ENCODE results near the gene RORB. TPM values are rescaled to one million over a fixed set of nuclear protein-coding genes. Genes with fewer than 3 reads are reported as not detected.

Gene RORB
- total and polyA plus RNA-seq, 8 donors: 0.05 to 0.40 (median 0.10) TPM

GRCh38 chr9:74554751-74555419, 57.8 kb downstream of the RORB start:
- FAIRE-seq (no peak), ATAC-seq (peak; percentile 87 to 97 (median 92)), DNase-seq (peak in 4 of 6 donors; percentile 14 to 38 (median 27))
- WGBS, 2 donors: 35 to 41% methylated on average over 9 of the region's 9 CpGs
- Histone ChIP-seq H3K36me3 (no peaks in the 10 kb centered on the region), H3K9me3 (no peaks in the 10 kb centered on the region), H3K27me3 (no peaks in the 10 kb centered on the region), H3K4me1 (no peaks in the 10 kb centered on the region), H3K27ac (no peak overlapping the region), H3K4me3 (peak overlapping the region in 1 of 4 donors; percentile 6)
- intact Hi-C loops (cut with DNase I): no loop called here
- TF ChIP-seq, protein P1, sequence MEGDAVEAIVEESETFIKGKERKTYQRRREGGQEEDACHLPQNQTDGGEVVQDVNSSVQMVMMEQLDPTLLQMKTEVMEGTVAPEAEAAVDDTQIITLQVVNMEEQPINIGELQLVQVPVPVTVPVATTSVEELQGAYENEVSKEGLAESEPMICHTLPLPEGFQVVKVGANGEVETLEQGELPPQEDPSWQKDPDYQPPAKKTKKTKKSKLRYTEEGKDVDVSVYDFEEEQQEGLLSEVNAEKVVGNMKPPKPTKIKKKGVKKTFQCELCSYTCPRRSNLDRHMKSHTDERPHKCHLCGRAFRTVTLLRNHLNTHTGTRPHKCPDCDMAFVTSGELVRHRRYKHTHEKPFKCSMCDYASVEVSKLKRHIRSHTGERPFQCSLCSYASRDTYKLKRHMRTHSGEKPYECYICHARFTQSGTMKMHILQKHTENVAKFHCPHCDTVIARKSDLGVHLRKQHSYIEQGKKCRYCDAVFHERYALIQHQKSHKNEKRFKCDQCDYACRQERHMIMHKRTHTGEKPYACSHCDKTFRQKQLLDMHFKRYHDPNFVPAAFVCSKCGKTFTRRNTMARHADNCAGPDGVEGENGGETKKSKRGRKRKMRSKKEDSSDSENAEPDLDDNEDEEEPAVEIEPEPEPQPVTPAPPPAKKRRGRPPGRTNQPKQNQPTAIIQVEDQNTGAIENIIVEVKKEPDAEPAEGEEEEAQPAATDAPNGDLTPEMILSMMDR (IDR thresholded peaks at IDR 0.05): no peak

- 25 to 29% methylated on average over 3 of the region's 3 CpGs for WGBS, 2 donors
- TF ChIP-seq, protein P1 (IDR thresholded peaks at IDR 0.05): no peak
- peak overlapping the region in 1 of 4 donors; percentile 6 for H3K4me3 ChIP-seq
- H3K9me3 ChIP-seq: no peaks in the 10 kb centered on the region
- no peaks in the 10 kb centered on the region for H3K27me3 ChIP-seq
- intact Hi-C loops (cut with DNase I): no loop called here
- ATAC-seq (peak; percentile 59 to 85 (median 79)), DNase-seq (no peak), FAIRE-seq (no peak)
- no peaks in the 10 kb centered on the region for H3K36me3 ChIP-seq
- H3K27ac ChIP-seq: no peak overlapping the region
- H3K4me1 ChIP-seq: no peaks in the 10 kb centered on the region
These were observed 58.4 kb downstream of the RORB start for GRCh38 chr9:74555565-74555964.

DNA sequence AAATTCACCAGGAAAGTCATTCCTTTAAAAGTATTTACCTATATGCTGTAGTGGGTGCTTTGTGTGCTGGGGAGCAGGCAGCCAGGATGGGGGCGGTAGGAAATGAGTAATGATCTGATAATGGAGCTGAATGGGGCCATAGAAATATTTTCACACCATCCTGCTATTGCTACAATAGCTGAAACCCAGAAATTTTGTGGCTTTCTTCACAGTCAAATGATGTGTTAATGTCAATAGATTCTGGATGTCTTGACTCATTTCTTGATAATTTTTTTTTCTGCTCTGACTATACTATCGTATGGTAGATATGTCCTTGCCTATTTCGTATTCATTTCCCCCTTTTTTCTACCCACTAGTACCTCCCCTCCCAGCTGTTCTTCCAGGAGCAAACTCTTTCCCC, 59.5 kb downstream of the RORB start:
- DNase-seq (no peak), ATAC-seq (no peak), FAIRE-seq (no peak)
- no peaks in the 10 kb centered on the region for H3K36me3 ChIP-seq
- H3K9me3 ChIP-seq: no peaks in the 10 kb centered on the region
- H3K4me1 ChIP-seq: no peaks in the 10 kb centered on the region
- H3K27me3 ChIP-seq: no peaks in the 10 kb centered on the region
- no peak overlapping the region for H3K27ac ChIP-seq
- intact Hi-C loops (cut with DNase I): no loop called here
- 76 to 81% methylated on average over 3 of the region's 3 CpGs for WGBS, 2 donors
- no peak overlapping the region for H3K4me3 ChIP-seq
- TF ChIP-seq, protein P1 (IDR thresholded peaks at IDR 0.05): no peak

DNA sequence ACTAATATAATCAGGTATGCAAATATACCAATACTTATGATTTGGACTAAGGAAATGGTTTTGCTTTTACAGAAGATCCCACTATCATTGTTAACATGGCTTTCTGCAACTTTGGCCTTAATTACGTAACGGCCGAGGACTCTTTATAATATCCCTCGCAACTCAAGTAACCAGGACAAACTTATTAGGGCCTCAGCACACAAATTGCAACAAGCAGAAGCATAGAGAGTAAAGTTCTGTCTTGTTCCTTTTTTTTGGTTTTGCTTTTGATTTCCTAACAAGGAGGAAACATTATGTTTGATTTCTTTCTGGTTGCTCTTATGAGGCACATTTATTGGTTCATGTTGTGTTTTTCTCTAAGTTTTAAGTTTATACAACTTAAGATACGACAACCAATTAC, 60.4 kb downstream of the RORB start:
- no peak overlapping the region for H3K27ac ChIP-seq
- intact Hi-C loops (cut with DNase I): no loop called here
- no peak overlapping the region for H3K4me3 ChIP-seq
- H3K4me1 ChIP-seq: no peaks in the 10 kb centered on the region
- H3K27me3 ChIP-seq: no peaks in the 10 kb centered on the region
- ATAC-seq: peak in 1 of 4 donors; percentile 38
- H3K36me3 ChIP-seq: no peaks in the 10 kb centered on the region
- DNase-seq: no peak
- TF ChIP-seq, protein P1 (IDR thresholded peaks at IDR 0.05): no peak
- FAIRE-seq: no peak
- WGBS, 2 donors: 71 to 85% methylated on average over 5 of the region's 5 CpGs
- H3K9me3 ChIP-seq: no peaks in the 10 kb centered on the region

DNA sequence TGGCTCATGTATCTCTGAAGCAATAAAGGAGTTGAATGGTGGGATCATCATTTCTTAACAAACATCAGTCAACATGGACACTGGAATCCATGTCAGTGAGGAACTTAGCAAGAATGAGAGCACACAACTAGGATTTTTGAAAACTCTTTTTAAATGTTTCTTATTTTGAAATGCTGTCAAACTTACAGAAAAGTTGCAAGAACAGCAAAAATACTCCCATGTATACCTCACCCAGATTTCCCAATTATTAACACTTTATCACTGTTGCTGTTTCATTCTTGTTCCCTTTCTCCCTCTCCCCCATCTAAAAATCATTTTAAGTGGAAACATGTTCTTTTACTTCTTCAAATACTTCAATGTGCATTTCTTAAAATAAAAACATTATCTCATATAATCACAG, 65.5 kb downstream of the RORB start:
- H3K27me3 ChIP-seq: no peaks in the 10 kb centered on the region
- H3K4me3 ChIP-seq: no peak overlapping the region
- no peaks in the 10 kb centered on the region for H3K4me1 ChIP-seq
- TF ChIP-seq, protein P1 (IDR thresholded peaks at IDR 0.05): no peak
- FAIRE-seq (no peak), DNase-seq (no peak), ATAC-seq (no peak)
- H3K36me3 ChIP-seq: no peaks in the 10 kb centered on the region
- H3K27ac ChIP-seq: no peak overlapping the region
- intact Hi-C loops (cut with DNase I): no loop called here
- no peaks in the 10 kb centered on the region for H3K9me3 ChIP-seq
